HG03045 (cell line): ENCODE measurements around the gene CDH4.

ENCODE experiments used
- ATAC-seq: cut with Tn5 transposase; IDR thresholded peaks from one replicate; pipeline ENCODE4 v1.9.1; 2021; ENCODE audit warnings: mild to moderate bottlenecking, moderate library complexity; ENCODE audit not compliant: unreplicated experiment

Gene CDH4

DNA sequence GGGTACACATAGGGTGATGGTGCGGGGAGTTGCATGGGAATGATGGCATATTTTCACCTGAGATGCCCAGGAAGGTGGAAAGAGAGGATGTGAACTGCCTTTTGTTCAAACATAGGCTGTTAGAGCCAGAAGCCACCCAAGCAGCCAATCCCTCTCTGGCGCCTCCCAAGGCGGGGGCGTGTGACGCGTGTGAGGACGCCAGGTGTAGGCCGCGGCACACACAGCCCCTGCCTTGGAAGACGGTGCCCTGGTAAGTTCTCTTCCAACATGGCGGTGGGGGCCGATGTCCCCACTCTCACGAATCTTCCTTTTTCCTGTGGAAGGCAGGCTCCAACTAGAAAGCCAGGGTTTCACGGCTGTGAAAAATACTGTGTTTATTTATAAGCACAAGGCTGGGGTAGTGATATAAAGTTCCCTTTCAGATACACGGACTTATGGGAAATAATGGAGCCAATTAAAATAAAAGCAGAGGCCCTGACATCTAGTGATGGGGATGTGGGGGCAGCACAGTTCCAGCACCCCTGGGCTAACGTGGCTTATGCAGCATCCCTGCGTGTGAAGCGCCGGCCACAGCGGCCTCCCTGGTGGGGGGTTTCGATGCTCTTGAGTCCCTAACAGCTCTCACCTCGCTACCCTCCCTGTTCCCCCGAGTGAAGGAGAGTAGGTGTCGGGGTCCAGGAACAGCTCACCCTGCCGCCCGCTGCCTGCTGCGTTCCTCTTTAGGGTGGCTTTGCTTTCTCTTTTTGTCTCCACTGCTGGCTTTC, 28.3 kb downstream of the CDH4 start:
- ATAC-seq, result no peak

DNA sequence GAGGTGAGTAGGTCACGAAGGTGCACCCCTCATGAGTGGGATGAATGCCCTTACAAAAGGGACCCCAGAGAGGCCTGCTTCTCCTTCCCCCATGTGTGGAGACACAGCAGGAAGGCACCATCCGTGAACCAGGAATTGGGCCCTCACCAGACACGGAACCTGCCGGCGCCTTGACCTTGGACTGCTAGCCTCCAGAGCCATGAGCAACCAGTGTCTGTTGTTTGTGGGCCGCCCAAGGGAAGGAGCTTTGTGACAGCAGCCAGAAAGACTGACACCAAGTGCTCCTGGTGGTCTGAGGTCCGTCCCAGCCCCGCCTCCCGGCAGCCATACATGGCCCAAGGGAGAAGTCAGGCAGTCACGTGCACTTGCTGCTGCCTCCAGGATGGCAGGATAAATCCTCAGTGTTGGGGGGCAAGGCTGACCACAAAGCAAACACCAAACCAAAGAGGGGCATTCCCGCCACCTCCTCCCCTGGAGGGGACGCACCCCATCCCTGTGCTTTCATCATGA, 29.3 kb downstream of the CDH4 start:
- ATAC-seq, result no peak

DNA sequence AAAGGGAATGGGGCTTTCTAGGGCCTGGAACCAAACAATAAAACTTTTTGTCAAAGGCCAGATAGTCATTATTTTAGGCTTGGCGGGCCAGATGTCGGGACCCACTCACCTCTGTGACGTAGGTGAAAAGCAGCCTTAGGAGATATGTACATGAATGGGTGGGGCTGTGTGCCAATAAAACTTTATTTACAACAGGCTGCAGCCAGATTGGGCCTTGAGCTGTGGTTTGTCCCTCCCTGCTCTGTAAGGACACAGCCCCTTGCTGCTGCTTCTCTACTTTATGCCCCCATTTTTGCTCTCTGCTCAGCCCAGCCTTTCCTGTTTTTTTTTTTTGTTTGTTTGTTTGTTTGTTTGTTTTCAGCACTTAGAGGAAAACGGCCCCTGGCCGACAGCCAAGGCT, 32.7 kb downstream of the CDH4 start:
- no peak for ATAC-seq

DNA sequence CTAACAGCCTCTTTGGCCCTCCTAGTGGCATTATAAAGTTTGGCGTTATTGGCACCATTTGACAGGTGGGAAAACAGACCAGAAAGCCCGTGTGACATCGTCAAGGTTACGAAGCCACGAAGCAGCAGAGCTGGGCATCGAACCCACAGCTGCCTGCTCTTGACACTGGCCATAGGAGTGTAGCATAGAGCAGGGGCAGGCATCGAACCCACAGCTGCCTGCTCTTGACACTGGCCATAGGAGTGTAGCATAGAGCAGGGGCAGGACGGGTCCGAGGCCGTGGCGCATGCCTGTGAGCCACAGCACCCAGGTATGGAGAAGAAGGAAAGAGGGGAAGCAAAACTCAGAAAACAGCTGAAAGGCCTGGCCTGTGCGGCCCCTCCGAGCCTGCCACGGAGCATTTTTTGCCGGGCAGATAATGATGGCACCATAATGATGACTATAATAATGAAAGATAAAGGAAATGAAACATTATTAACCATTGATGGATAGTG, 33.1 kb downstream of the CDH4 start:
- no peak for ATAC-seq

DNA sequence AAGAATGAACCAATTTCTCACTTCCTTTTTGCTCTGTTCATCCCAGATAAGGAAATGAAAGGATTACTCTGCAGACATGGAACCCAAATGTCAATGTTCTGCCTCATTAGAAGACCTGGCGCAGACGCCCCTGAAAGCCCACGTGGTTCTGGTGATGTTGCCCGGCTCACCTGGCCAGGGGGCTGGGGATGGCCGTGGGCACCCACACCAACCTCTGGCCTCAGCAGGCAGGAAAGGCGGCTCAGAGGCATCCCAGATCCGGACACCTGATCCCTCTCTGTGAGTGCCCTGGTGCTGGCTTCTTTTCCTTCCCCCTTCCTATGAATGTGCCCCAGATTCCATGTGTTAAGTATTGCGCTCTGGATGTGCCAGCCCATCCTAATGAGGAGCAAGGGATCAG, 33.6 kb downstream of the CDH4 start:
- no peak for ATAC-seq

DNA sequence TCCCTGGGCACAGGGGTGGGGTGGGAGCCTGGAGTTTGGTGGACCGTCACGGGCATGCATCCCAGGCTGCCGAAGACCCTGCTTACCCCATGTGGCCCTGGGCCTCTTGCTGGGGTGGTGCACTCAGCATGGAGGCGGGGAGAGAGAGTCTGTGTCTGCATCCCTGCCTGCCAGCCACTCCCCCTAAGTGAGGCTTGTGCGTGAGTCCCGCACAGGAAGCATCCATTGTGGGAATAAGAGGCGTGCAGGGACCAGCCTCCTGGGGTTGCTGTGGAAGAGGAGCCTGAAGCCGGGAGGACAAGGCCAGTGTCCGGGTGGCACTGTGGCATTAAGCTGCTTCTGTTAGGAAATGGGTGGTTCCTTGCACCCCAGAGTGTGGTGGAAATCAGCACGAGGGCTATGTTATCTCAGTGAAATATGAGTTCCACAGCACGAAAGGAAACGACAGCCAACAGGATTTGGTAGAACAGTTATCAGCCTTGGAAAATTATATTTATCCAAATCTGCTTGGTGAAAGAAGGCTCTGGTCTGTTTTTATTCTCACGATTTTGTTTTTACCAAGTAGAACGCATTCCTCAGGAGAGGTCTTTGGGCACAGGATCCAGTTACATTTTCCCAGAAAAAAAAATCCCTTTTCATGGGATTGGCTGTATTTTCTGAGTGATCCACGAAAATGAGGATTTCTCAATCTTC, 35.7 kb downstream of the CDH4 start:
- no peak for ATAC-seq

DNA sequence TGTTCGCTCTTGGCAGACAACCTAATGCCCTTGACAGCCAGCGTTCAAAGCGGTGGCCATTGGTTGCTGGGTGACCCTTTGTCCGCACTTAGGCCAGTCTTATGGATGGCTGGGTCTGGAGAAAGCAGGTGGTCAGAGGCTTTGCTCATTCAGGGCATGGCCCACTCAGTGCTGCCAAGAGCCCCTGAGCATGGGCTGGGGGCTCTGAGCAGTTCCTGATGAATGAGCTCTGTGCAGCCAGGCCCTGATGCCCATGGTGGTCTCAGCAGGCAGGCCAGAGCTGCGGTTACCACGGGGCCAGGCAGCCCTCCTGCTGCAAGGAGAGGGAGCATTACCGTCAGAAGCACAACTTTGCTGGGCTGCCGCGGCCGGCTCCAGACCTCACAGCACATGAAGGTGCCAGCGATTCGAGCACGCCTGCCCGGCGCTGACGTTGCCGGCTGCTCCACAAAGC, 36.3 kb downstream of the CDH4 start:
- ATAC-seq, result no peak

DNA sequence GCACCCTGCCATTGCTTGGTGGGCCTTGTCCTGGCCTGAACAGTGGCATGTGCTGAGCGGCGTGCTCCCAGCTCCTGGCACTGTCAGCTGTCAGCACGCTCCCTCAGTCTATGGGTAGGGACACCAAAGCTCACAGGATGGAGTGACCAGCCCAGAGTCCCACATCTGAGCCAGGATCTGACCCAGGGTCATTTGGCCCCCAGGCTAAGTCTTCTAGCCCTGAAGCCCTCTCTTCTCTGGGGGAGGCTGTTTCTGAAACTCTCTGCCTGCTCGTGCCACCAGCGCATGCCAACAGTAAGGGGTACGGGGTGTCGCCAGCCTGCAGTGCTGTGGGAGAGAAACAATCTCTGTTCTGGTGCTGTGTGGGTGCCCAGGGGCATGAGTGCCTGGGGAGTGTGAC, 37.1 kb downstream of the CDH4 start:
- no peak for ATAC-seq

DNA sequence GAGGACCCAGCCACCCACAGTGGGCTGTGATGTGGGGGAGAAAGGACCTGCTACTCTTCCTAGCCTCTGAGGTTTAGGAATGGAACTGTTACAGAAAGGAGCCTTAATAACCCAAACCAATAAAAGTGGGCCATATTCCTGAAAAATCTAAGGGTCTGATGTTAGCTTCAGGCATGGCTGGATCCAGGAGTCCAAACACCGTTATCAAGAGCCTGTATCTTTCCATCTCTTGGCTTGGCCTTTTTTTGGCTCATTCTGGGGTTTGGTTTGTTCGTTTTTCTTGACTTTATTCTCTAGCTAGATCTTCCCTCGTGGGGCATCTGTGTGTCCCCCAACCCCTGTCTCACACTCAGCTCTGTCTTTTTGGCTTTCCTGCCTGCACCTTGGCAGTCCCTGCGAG, 38.7 kb downstream of the CDH4 start:
- no peak for ATAC-seq

DNA sequence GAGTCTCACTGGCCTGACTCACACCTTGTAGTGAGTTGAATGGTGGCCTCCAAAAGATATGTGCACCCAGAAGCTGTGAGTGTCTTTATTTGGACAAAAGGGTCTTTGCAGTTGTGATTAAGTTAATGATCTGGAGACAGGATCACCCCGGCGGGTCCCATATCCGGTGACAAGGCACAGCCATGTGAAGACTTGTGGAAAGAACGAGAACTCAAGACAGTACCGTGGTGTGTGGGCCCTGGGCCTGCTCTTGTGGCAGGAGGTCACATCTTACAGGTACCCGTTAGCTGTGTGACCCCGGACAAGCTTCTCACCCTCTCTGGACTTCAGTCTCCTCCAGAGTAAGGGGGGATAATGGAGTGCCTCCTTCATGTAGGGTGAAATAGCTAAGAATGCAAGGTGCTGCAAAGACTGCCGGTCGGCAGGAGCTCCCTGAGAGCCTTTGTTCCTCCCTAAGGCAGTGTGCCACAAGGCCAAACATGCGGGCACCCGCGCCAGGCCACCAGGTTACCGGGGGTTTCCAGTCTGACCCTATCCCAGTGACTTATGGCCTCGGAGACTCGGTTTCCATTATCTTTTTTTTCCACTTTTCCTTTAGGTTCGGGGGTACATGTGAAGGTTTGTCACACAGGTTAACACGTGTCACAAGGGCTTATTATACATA, 39.2 kb downstream of the CDH4 start:
- no peak for ATAC-seq

DNA sequence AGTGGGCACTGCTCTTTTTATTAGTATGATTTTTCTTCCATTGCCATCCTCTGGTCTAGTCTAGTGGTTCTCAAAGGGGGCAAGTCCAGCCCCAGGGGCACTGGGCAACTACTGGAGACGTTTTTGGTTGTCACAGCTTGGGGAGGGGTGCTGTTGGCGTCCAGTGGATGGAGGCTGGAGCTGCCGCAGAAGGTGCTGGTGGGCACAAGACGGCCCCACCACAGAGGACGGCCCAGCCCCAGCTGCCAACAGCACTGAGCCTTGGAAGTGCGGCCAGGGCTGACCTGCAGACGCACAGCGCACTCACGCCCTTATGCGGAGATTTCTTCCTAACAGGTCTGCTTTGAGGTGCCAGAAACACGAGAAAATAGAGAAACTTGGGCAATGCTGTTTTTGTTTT, 40.3 kb downstream of the CDH4 start:
- no peak for ATAC-seq

DNA sequence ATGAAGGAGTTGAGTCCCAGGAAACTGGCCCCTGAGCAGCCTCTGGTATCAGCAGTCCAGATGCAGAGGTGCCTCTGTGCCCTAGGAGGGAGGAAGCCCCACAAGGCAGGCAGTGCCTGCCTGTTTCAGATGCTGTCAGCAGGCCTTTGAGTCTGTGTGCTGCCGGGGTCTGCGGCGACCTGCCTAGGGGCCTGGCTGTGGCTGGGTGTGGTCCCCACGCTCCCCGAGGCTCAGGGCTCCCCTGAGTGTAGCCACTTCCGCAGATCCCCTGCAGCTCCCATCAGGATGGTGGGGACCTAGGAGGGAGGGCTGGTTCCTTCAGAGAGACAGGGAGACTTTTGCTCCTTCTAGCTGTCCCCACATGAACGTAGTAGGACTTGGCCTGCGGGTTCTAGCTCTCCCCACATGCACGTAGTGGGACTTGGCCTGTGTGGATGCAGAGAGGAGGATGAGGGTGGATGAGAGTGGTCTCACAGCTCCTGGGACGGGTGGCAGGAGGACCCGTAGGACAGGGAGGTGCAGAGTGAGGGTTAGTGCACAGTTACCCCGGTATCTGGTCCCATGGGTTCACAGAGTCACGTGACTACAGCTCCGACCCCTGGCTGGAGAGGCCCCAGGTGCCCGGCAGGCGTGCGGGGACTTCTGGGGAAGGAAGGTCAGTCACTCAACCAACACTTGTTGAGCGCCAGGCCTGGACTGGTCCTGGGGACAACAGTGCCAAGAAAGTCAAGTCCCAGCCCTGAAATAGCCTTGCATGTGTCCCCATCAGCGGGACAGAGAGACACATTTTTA, 41.0 kb downstream of the CDH4 start:
- no peak for ATAC-seq

DNA sequence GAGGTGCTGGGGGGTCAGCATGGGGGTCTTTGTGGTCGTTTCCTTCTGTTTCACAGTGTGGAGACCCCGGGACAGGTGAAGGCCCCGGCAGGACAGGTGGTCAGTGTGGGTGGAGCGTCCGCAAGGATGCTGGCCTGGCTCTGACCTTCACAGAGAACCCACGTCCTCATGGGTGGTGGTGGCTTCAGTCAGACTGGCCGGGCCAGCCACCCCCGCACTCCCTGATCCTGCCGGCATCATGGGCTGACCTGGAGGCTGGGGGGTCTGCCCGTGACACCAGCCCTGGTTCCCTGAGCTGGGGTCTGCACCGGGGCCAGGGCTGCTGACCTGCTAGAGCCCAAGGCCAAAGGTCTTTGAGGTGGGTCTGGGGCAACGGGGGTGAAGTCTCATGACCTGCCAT, 41.9 kb downstream of the CDH4 start:
- no peak for ATAC-seq

DNA sequence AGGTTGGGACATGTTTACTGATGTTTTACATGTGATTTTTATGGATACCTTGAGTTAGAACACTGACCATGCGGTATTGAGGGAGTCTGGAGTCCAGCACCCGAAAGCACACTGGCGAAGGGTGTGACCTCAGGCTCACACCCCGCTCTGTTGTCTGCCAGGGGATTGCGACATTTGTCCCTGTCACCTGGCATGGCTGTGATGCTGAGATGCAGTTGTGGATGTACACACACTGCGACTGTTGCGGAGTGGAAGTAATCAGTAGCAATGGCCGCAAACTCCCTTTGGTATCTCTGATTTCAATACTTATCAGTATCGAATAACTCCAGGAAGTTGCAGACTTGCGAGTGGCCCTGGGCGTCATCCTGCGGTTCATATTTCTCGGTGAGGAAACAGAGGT, 43.2 kb downstream of the CDH4 start:
- ATAC-seq, result no peak

DNA sequence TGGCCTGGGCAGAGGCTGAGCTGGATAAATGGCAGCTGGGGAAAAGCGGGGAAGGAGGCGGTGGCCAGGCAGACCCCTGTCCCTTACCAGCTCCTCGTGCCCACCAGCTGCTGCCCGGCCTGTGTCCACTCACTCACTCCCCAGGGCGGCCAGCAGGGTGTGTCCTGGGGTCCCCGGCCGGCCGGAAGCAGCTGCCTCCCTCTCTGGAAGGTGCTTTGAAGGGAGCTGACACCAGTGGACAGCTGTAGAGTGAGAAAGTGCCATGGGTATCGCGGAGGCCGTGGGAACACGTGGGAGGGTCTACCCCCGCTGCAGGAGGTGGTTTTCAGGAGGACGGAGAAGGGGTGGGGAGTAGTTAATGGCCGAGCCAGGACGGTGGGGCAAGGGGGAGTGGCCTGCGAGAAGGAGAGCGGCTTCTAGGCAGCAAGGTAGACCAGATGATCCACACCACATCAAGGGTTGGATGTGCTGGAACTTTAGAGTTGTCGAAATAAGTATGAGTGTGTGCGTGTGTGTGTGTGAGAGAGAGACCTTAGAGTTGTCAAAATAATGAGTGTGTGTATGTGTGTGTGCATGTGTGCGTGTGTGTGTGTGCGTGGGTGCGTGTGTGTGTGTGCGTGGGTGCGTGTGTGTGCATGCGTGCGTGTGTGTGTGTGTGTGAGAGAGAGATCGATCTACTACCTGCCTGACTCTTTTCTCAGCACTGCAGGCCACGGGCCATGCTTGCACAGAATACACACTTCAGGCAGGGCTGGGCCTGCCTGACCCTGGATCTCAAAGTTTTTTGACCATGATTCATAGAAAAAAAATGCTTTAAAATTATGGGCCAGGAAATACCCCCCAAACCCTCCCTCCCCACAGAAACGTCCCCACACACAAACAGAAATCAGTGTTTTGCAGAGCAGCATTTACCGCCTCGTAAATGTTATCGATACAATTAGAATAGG, 43.9 kb downstream of the CDH4 start:
- no peak for ATAC-seq

DNA sequence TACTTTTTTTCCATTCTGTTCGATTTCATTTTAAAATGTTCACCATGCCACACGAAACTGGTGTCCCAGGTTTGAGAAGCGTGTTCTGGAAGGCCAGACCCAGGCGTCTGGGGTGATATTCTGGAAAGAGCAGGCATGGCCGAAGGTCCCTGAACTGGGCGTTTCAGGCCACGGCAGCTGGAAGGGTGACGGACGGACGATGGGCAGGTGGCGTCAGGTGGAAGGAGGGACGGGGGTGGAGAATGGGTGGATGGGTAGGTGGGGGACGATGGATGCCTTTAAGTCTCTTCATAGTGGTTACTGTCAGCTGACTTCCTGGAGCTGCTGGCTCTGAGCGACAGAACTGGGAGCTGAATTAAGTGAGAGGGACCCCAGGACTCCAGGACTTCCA, 44.6 kb downstream of the CDH4 start:
- no peak for ATAC-seq

DNA sequence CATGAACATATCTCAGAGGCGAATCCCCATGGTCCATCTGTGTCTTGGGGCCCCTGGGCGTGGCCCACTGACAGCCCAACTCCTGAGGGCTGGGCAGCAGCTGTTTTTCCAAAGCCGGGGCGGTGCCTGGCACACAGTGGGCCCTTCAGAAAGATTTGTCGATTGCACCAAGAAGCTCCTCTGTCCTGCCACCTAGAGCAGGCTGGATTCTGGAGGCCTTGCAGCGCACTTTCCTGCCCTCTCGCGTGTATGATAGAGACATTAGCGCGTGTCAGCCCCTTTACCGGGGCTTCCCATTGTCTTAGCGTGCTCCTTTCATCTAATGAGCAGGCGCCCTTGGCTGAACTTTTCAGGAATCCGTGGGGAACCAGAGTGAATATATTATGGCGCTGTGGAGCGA, 45.4 kb downstream of the CDH4 start:
- ATAC-seq, result no peak

DNA sequence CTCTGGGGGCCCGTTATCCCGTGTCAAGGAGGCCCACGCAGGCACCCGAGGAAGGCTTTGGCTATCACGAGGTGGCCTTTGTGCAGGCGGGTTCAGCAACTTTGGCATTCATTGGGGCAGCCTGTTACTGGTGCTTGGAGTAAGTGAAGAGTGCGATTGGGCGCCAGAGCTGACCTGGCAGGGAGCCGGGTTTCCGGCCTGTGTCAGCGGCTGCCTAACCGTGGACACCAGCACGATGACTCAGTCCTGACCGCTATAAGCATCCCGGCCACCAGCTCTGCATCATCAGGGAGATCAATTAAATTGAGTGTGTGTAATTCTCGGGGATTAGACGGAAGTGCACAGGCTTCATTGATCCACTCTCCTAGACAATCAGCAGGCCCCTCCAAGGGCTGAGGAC, 45.9 kb downstream of the CDH4 start:
- no peak for ATAC-seq

DNA sequence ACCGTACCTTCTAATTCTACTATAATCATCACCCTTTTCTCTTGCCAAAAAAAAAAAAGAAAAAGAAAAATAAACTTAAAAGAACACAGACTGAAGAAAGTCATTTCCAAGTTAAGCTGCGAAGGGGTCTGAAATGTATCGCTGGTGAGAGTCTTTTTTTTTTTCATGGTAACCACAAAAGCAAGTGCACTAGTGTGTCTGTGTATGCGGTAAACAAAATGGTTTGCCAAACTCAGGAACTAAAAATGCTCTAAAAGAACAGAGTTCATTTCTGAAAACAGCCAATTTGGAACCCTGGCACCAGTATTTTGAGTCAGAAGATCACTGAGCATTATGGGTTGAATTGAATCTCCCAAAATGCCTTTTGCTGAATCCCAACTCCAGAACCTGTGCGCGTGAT, 46.6 kb downstream of the CDH4 start:
- ATAC-seq, result no peak

DNA sequence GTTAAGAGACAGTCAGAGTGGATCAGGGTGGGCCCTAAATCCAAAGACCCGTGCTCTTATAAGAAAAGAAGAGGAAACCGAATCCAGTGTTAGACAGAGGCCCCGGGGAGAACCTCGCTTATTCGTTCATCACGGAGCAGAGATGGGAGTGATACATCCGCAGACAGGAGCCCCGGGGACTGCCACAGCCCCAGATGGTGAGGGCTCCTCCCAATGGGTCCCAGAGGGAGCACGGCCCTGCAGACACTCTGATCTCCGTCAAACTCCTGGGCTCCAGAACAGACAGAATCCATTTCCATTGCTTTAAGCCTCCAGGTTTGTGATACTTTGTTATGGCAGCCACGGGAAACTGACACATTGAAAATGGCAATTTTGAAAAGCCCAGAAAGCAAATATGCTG, 47.0 kb downstream of the CDH4 start:
- ATAC-seq, result no peak
